ENCODE measurements around the gene MORN1. TPM values are rescaled to one million over a fixed set of nuclear protein-coding genes. Genes with fewer than 3 reads are reported as not detected.

The MORN1 gene
- total and polyA plus RNA-seq, 9 of the 15 experiments (the other 6 are each of a cell fraction or from before 2014, with no cell fraction given): 0.24 to 9.3 (median 4.2) TPM

- TF ChIP-seq ZNF140 (CRISPR knock-in tag; IDR thresholded peaks at IDR 0.05) (no peak), PREB (CRISPR knock-in tag; IDR thresholded peaks at IDR 0.05) (no peak), ZNF384 (IDR thresholded peaks at IDR 0.05; ENCODE audit: low read depth, low read length) (0 out of 2 replicates have a peak, but pooled peaks have one; percentile 20), CREM (IDR thresholded peaks at IDR 0.05; ENCODE audit: low read depth) (peak; percentile 40; the same call in 1 of the 2 replicates), STAG1 (CRISPR knock-in tag; IDR thresholded peaks at IDR 0.05; ENCODE audit: borderline replicate concordance) (peak; percentile 98), ZMIZ1 (IDR thresholded peaks at IDR 0.05; ENCODE audit: low read depth in 2 of 2, low read length in 2 of 2) (0 out of 4 replicates have a peak, but pooled peaks of 1 of the 2 experiments have one; percentile 32), REST (IDR thresholded peaks at IDR 0.05; ENCODE audit: borderline replicate concordance) (peak; percentile 94), REST (CRISPR knock-in tag; IDR thresholded peaks at IDR 0.05; ENCODE audit: low read depth) (no peak), BRCA1 (IDR thresholded peaks at IDR 0.05) (no peak), BRCA1 (CRISPR knock-in tag; IDR thresholded peaks at IDR 0.05) (no peak), ATF6 (CRISPR knock-in tag; IDR thresholded peaks at IDR 0.05) (no peak), CC2D1A (IDR thresholded peaks at IDR 0.05) (peak; percentile 72; the same call in 1 of the 2 replicates)
Observed at GRCh38 chr1:2381741-2382620, 9.4 kb downstream of the MORN1 start (continued).

All from K562 (cell line).